ENCODE results near the gene GPHA2.
"Not testable (repeated sequence)": the region's sequence is repeated elsewhere in the genome, so short reads cannot be mapped to it uniquely, and the experiment has no call there.

The GPHA2 gene

DNA sequence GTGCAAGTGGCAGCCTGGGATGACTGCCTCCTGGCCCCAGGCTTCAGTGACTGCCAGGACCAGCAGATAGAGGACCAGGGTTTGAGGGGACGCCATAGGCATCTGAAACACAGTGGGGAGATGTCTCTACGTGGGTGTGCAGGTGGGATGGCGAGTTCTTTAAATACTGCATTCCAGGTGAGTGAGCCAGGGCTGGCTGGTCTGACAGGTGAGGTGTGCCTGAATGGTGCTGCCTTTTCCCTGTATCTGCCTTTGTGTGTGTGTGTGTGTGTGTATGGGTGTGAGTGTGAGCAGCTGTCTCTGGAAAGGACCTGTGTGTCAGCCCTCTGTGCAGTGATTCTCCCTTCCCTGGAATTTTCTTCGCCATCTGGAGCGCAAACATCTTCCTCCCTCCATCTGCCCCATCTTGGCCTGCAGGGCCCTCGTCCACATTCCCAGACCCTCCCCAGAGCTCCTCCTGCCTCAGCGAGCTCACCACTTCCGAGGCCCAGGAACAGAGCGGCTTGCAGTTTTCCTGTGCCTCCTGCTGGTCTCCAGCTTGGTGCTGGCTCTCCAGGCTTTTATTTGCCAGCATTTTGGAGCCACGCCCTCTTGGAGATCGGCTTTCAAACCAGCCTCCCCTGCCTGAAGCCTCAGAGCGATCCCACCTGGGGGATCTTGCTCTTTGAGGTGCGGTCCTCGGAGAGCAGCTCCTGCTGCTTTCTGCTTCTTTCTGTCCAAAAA, at the start of gene GPHA2:
Gene GPHA2 (minus strand): TSS at position 535 of the 723 bp plus-strand sequence. CDS start 433 bp downstream, at position 102.
- DNase-seq = peak in 1 of 14 donors; percentile 60

DNA sequence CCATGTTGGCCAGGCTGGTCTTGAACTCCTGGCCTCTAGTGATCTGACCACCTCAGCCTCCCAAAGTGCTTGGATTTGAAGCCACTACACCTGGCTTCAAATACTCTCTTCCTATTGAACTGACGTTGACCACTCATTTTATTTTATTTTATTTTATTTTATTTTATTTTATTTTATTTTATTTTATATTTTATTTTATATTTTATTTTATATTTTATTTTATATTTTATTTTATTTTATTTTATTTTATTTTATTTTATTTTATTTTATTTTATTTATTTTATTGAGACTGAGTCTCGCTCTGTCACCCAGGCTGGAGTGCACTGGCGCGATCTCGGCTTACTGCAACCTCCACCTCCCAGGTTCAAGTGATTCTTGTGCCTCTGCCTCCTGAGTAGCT, 47.6 kb upstream of the GPHA2 start:
- not testable (repeated sequence) for DNase-seq

DNA sequence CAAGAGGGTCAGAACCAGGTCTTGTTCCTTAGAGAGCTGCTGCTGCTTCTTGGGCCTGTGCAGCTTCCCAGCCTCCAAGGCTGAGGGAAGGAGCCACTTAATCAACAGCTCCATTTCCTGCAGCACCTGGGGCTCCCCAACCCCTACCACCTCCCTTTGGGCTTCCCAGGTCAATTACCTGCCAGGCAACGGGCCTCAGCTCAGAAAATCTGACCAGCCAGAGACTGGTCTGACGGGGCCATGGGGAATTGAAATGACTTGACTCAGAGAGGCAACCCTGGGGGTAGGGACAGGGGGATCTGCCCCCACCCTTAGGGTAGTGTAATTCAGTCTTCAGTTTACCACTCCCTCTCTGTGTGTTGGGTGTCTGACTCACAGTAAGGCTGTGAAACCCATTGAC, 41.0 kb upstream of the GPHA2 start:
- no peak for DNase-seq

GRCh38 chr11:64974124-64974523, 38.4 kb upstream of the GPHA2 start:
- no peak for DNase-seq

DNA sequence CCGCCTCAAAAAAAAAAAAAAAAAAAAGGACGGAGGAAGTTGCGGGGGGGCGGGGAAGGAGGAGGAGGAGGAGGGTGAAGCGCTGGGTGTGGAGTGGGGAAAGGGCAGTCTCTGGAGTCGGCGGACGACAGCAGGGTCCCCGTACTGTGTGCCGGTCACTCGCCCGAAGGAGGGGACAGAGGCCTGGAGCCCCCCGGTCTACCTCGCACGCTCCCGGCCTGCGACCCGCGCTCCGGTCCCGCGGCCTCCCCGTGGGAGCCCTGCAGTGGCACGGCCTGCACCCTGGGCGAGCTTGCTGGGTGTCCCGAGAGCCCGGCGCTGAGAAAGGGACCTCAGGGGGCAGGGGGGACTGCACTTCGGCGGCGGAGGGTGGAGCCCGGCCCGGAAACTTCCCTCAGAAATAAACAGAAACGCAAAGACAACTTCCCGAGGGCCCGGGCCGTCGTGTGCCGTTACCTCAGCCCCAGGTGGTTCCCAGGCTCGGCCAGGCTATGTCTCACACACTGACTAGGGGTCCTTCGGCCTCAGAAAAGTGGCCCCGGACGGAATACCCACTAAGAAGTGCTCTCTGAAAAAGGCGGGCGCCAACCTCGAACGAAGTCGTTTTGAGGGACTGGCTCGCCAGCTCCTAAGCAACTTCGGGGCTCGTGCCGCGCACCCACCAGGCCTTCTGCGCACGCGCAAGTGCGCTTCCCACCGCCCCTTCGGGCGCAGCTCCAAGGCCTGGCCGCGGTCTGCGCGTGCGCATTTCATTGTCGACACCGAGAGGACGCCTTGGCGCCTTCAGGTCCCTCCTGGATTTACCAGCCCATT, 35.9 kb upstream of the GPHA2 start, which contains the start of gene MAJIN:
Gene MAJIN (minus strand): TSS at position 688 of the 813 bp plus-strand sequence. CDS start 12,703 bp downstream, outside the sequence.
- DNase-seq = peak in 12 of 14 donors; percentile 6 to 86 (median 58)

DNA sequence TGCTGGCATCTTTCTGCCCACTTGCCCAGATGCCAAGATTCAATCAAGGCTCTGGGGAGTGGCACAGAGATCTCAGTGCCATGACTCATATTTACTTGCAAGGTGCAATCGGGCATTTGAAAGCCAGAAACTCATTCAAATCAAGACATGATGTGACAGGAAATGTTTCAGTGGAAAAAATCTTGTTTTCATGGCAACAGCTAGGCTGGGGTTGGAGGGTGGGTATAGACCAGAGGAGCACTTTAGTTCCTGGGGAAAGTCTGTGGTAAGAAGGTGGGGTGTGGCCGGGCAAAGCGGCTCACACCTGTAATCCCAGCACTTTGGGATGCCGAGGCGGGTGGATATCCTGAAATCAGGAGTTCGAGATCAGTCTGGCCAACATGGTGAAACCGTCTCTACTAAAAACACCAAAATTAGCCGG, 35.0 kb upstream of the GPHA2 start:
- no peak for DNase-seq

- DNase-seq = peak in 1 of 14 donors; percentile 89
Measured at GRCh38 chr11:64969209-64969608, 33.5 kb upstream of the GPHA2 start.

GRCh38 chr11:64967375-64967774, 31.7 kb upstream of the GPHA2 start:
- DNase-seq = no peak

DNA sequence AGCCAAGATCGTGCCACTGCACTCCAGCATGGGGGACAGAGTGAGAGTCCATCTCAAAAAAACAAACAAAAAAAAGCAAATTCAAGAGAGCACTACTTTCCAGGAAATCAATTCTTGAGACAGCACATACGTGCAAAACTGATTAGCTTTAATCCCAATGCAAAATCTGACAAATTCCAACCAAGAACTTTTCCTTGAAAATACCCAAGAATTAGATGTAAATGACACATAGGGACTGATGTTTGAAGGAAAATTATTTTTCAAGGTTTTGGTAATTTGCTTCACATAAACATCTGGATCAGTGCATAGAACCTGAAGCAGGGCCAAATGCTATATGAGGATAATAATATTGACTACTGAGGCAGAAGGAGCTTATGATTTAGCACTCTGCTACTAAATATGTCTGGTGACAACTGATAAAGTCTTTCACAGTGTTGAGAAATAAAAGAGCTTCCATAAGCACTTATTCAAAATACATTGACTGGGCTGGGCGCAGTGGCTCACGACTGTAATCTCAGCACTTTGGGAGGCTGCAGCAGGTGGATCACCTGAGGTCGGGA, 27.5 kb upstream of the GPHA2 start:
- no peak for DNase-seq

DNA sequence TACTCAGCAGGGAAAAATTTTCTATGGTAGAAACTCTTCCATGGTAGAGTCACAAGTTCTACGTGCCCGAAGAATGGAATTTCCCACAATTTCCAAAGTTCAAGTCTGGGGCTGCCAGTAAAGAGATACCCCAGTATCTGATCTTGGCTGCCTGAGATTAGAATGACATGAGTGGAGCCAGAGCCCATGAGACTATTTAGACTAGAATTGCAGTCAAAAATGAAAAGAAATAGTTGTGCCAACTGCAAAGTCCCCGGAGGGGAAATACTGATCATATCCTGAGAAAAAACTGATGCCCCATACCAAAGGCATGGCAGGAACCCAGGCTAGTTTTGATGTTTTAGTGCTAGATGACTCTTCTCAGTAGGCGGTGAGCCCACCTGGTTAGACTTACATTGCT, 25.0 kb upstream of the GPHA2 start:
- no peak for DNase-seq

DNA sequence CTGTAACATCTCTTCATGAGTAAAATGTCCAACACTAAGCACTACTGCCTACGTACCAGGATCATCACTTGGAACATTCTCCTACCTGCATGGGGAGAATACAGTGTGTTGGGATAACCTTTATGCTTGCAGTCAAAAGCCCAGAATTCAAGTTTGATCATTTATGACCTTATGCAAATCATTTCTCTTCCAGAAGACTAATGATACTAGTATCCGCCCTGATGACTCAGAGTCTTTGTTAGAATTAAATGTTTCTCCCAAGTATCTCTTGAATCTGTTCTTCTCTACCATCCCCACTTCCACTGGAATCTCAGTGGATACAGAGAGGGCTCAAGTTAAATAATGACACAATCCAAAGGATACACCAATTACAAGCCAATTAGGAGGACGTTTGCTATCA, 23.8 kb upstream of the GPHA2 start:
- no peak for DNase-seq

GRCh38 chr11:64954201-64954600, 18.5 kb upstream of the GPHA2 start:
- no peak for DNase-seq

GRCh38 chr11:64951529-64951928, 15.8 kb upstream of the GPHA2 start:
- no peak for DNase-seq

GRCh38 chr11:64947208-64947814, 11.6 kb upstream of the GPHA2 start:
- DNase-seq = no peak

DNA sequence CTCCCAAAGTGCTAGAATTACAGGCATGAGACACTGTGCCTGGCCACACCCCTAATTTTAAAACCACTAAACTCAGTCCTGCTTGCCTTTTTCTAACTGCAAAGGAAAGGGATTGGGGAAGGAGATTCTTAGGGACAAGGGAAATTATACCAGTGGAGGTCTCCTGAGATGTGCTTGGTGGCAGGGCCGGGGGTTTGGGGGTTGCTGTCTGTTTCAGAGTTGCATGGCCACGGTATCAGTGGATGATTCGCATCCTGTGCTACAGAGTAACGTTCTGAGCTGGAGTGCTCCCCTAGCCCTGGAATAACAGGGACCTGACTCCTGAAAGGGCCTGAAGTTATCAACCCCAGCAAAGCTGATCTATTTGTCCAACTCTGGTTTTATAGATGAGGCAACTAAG, 846 bp upstream of the GPHA2 start:
- no peak for DNase-seq

DNA sequence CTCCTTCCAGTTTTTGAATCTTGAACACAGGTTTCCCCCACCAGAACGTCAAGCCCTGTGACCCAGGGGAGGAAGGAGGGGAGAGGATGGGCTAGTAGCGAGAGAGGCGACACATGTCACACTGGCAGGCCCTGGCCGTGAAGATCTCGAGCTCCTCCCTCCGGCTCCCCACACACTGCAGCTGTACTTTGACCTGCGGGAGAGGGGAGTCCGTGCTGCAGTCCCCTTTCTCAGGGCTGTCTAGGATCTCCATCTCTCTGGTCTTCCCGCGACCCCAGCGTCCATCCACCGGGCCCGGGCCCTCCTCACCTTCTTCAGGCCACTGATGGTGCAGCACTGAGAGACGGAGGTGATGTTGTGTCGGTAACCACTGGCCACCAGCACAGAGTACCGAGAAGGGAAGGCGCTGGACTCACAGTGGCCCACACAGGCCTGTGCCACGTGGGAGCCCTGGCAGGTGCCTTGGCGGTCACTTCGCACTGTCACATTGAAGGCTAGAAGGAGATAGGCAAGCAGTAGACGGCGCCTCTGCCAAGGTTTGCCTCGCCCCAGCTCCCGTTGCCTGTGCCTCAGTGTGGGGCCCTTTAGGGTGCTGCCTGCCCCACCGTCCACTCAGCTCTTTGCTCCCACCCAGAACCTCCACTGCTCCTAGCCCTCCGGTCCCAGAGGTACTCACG, 873 bp downstream of the GPHA2 start:
- DNase-seq = peak in 1 of 14 donors; percentile 25

- DNase-seq = no peak
Measured at GRCh38 chr11:64933935-64934681, 1.6 kb downstream of the GPHA2 start.

GRCh38 chr11:64933213-64933934, 2.3 kb downstream of the GPHA2 start:
- DNase-seq = no peak

GRCh38 chr11:64932324-64932723, 3.4 kb downstream of the GPHA2 start:
- no peak for DNase-seq

GRCh38 chr11:64931290-64931689, 4.4 kb downstream of the GPHA2 start:
- no peak for DNase-seq

DNA sequence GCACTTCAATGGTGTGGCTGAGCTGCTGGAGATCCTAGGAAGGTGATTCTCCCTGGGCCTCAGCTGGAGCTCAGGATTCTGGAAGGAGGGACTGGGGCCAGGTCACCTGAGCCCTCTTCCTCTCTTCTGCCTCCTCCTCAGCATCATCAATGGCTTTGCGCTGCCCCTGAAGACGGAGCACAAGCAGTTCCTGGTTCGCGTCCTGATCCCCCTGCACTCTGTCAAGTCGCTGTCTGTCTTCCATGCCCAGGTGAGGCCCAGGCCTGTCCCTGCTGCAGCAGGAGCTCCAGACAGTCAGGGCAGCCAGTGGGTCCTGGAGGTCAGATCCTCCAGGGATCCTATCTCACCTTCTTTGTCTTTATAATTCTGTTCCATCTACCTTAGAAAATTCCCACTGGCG, 5.4 kb downstream of the GPHA2 start:
- DNase-seq = no peak
